Measurements from ENCODE around the gene HIVEP2. TPM values are rescaled to one million over a fixed set of nuclear protein-coding genes. Genes with fewer than 3 reads are reported as not detected.

HIVEP2 gene
- total RNA-seq, 4 donors from 2014 or later, result 17.5 to 21.8 (median 20.6) TPM

GRCh38 chr6:142838821-142839685 lies 105.9 kb downstream of the HIVEP2 start:
- TF ChIP-seq CTCF (IDR thresholded peaks at IDR 0.05; ENCODE audit: low read depth), result no peak

GRCh38 chr6:142835787-142836535 lies 109.0 kb downstream of the HIVEP2 start:
- no peak for TF ChIP-seq CTCF (IDR thresholded peaks at IDR 0.05; ENCODE audit: low read depth)

- no peak for TF ChIP-seq CTCF (IDR thresholded peaks at IDR 0.05; ENCODE audit: low read depth)
These were observed 110.1 kb downstream of the HIVEP2 start for GRCh38 chr6:142834853-142835252.

- no peak for TF ChIP-seq CTCF (IDR thresholded peaks at IDR 0.05; ENCODE audit: low read depth)
These were observed 111.2 kb downstream of the HIVEP2 start for GRCh38 chr6:142833798-142834197.

GRCh38 chr6:142833054-142833453 lies 111.9 kb downstream of the HIVEP2 start:
- TF ChIP-seq CTCF (IDR thresholded peaks at IDR 0.05; ENCODE audit: low read depth), result no peak

GRCh38 chr6:142830807-142831206 lies 114.2 kb downstream of the HIVEP2 start:
- no peak for TF ChIP-seq CTCF (IDR thresholded peaks at IDR 0.05; ENCODE audit: low read depth)

- TF ChIP-seq CTCF (IDR thresholded peaks at IDR 0.05; ENCODE audit: low read depth), result no peak
These were observed 114.8 kb downstream of the HIVEP2 start for GRCh38 chr6:142830116-142830710.
